ENCODE data around the gene GNLY.

GRCh38 chr2:85734942-85735608 lies 40.9 kb downstream of the GNLY start:
- TF ChIP-seq CTCF (IDR thresholded peaks at IDR 0.05) (no peak), EP300 (IDR thresholded peaks at IDR 0.05) (no peak), POLR2A (IDR thresholded peaks at IDR 0.05) (no peak)
